SKM-1 treated with dmso at 0.1 percent for 144 hours (cell line): ENCODE results near the gene ITSN1.

ENCODE experiments used
- DNase-seq: peaks from one replicate; lab custom pipeline; 2025; ENCODE audit not compliant: unreplicated experiment; lab: John Stamatoyannopoulos, UW

The ITSN1 gene

GRCh38 chr21:33834801-33835500, 192.7 kb downstream of the ITSN1 start:
- no peak for DNase-seq

DNA sequence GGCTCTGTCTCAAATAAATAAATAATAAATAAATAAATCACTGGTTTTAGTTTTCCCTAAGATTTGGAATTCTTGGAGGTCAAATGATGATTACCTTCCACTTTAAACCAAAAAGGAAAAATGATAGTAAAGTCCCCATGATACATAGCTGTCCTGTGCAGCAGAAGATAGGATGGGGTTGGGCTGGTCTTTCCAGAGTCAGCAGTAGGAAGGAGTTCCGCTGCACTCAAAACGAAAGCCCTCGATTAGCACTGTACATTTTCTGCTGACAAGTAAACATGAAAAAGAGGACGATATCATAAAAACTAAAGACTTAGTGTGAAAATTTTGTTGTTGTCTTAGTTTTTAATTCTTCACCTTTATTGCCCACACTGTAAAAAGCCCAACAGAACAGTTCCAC, 193.6 kb downstream of the ITSN1 start:
- DNase-seq, result no peak

DNA sequence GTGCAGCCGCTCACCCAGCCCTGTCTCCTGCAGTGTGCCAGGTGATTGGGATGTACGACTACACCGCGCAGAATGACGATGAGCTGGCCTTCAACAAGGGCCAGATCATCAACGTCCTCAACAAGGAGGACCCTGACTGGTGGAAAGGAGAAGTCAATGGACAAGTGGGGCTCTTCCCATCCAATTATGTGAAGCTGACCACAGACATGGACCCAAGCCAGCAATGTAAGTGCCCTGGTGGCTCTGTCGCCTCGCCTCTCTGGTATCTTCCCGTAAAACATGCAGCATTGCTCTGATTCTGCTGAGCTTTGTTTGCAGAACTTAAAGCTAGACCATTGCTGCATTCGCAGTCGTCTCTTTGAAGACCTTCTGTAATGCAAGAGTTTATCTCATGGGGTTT, 194.1 kb downstream of the ITSN1 start:
- DNase-seq, result no peak

- DNase-seq, result no peak
Observed at GRCh38 chr21:33839167-33839716, 196.9 kb downstream of the ITSN1 start.

DNA sequence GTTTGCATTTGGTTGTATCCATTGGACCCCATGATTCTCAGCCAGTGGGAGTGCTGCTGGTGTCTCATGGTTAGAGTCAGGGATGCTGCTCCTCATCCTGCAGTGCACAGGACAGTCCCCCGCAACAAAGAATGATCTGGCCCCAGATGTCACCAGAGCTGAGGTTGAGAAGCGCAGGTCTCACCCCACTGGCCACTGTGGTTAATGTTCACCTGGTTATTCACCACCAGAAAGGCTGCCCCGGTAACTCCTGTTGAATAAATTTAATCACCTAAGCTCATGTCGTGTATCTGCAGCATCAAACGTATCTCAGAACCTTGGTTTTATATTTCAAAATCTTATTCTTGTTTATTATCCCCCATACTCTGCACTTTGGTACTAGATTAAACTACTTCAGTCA, 197.5 kb downstream of the ITSN1 start:
- no peak for DNase-seq

DNA sequence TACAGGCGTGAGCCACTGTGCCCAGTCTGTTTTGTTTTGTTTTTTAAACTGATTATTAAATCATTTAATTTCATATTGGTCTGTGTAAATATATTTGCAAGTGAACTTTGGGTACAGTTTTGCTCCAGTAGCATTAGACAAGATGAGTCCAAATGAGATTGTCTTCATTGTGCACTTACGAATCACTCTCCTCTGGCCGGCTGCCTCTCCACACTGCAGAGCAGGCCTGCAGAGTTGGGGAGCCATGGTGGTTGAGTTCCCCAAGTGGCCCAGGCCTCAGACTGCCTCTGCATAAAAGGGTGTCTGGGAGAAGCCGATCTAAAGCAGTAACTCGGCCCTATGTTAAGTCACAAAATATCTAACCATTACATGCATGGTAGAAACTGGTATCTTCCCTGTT, 198.5 kb downstream of the ITSN1 start:
- no peak for DNase-seq

- no peak for DNase-seq
Observed at GRCh38 chr21:33841561-33841960, 199.3 kb downstream of the ITSN1 start.

GRCh38 chr21:33843216-33843615, 200.9 kb downstream of the ITSN1 start:
- DNase-seq, result no peak

DNA sequence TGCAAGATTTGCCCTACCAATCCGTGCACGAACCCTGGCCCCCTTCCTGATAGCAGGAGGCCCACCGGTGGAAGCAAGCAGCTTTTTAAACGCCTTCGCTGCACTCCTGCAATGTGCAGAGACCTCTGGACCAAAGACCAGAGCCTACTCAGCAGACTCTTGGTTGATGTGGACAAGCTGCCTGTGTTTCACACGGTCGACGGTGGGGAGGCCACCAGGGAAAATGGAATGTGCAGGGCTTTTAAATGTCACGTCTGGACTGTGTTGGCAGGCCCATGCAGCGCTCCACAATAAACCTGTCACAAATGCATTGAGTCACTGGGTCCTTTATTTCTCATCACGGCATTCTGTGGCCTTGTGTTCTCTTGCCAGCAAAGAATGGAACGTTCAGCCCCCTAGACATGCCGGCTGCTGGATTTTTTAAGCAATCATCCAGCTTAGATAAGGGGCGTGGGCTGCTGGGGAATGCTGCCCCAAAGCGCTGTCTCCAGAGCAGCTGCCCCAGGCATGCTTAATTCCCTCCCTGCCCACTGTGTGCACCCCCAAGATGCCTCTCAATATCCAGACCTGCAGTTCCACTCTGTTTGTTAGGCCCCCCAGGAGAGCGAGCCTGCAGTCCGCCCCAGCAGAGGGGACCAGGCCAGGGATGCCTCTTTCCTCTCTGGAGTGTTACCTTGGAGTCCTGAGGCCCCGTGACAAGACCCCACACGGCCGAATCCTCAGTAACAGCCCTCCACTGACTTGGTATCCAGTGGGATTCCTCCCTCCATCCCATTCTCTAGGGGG, 202.0 kb downstream of the ITSN1 start:
- no peak for DNase-seq

DNA sequence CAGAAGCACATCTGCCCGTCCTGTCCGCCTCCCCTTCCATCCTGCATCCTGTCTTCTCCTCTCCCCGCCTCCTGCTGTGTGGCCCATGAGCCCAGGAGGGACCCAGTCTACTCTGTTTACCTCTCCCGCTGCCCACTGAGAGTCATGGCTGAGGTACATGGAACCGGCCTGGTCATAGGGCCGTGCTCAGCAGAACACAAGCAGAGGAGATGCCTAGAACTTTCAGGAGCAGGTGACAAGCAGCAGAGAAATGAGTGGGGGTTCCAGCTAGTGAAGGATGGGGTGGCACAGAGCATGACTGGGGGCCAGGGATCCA, 202.5 kb downstream of the ITSN1 start:
- no peak for DNase-seq

DNA sequence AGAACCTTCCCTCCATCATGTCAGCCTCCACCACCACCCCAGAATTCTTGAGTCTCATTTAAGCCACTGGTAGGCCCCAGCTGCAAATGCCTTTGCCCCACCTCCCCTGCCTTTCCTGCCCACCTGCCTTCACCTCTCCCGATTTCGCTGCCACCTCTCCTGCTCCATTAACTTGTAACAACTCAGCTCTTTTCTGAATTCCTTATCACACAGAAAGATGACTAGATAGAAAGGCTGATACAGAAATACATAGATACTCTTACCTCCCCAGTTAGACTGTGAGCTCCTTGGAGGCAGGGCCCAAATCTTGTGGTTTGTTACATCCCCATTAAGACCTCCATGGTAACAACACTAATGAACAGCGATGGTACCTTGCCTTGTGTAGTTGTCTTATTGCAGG, 203.8 kb downstream of the ITSN1 start:
- no peak for DNase-seq

DNA sequence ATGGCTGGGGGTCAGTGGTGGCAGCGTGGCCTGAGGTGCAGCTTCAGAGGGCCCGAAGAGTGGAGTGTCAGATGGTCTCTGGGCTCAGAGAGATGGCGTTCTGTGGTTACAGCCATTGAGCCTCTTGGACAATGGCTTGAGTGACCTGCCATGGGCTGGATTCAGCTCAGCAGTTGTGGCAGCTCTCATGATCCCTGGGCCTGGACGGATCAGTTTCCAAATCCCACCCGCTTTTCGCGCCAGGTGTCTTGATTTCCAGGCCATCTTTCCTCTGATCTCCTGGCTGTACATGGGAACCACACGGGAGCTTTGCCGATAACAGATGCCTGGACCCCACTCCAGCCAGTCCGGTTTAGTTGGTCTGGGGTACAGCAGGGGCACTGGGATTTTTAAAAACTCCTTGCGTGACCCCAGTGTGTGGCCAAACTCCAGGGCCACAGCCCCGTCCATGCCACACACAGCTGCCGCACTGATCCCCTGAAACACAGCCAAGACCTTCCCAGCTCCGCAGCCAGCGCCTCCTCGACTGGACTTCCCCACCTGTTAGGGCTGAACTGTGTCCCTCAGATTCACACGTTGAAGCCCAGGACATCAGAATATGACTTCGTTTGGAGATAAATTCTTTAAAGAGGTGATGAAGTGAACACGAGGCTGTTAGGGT, 205.4 kb downstream of the ITSN1 start:
- DNase-seq, result no peak

GRCh38 chr21:33848249-33848953, 206.1 kb downstream of the ITSN1 start:
- no peak for DNase-seq

DNA sequence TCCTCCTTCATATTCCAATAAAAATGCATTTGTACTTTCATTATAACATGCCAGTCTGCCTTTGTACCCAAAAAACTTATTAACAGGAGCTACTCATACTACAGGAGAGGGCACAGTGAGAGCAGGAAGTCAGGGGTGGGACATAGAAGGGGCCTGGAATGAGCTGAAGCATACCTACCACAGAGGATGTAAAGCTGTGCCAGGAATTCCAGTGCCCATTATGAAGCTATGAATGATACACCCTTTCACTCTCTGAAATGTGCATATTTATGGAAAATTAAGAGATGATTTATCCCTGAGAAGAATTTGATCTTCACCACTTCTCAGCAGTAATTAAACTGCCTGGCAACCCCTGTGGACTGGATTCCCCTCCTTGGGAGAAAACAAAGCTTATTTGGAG, 207.5 kb downstream of the ITSN1 start:
- no peak for DNase-seq

GRCh38 chr21:33850401-33850800, 208.1 kb downstream of the ITSN1 start:
- no peak for DNase-seq

DNA sequence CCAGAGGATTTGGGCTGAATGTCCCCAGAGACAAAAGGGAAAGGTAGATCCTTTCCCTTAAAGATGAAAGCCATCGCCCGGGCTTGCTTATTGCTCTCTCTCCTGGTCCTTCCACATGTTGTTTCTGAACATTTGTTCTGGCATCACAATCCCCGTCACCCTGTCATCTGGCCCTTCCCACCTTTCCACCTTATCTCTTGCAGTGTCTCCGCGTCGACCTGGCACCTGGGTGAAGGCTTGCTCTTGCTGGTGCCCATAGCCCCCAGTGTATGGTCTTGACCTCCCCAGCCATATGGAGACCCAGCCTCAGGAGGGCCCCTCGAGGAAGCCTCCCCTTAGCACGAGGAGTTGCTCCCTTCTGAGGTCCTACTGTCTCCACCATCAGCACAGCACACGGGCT, 208.7 kb downstream of the ITSN1 start:
- DNase-seq, result no peak

DNA sequence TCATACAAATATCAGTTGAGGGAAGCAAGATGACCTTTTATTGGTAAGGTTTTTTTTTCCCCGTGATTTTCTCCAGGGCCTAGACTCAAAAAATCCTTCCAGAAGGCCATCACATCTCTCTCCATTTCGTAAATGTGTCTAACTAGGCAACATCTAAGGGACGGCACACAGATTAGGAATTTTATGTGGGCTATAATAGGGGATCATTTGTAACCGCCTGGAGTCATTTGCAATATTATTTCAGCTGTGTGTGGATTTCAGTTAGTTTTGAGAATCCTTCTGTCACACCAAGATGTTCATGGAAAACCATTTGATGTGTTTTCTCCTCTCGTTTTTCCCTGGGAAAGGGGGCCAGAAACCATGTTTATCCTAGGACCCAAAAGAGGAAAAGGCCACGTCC, 210.2 kb downstream of the ITSN1 start:
- DNase-seq, result no peak

GRCh38 chr21:33854604-33855003, 212.3 kb downstream of the ITSN1 start:
- DNase-seq, result no peak

- DNase-seq, result no peak
Observed at GRCh38 chr21:33855190-33855589, 212.9 kb downstream of the ITSN1 start.

GRCh38 chr21:33856893-33857527, 214.7 kb downstream of the ITSN1 start:
- no peak for DNase-seq
